Stimulated activated CD8-positive, alpha-beta memory T cell treated with anti-CD3 and anti-CD28 coated beads, Interleukin-2, amount 100 ng/mL, for 48 hours (primary cell): ENCODE data around the gene ARHGAP5.

Experiments
- DNase-seq, 2 donors: peaks; one replicate each; pipeline ENCODE4 v3.0.0-alpha.2; 2020; ENCODE audit warnings: low read depth in 2 of 2

ARHGAP5 gene

GRCh38 chr14:32183151-32184058 is 106.3 kb downstream of the ARHGAP5 start:
- no peak for DNase-seq

GRCh38 chr14:32185097-32185496 is 108.0 kb downstream of the ARHGAP5 start:
- DNase-seq: no peak

GRCh38 chr14:32186248-32186647 is 109.1 kb downstream of the ARHGAP5 start:
- no peak for DNase-seq

DNA sequence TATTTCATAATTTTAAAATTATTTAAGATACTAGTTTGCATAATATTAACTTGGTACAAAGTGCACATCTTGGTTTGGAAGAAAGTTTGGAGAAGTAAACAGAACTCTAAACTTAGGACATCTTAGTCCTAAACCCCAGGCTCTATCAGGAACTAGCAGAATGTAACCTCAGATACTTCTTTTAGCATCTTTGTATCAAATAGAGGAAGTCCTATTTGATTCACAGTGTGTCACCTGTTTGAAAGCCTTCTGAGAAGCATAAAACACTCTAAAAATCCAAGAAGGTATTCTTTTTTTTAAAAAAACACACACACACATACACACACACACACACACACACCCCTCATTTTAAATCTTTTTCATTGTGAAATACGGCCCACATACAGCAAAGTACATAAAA is 112.7 kb downstream of the ARHGAP5 start:
- DNase-seq: no peak

GRCh38 chr14:32190673-32191072 is 113.6 kb downstream of the ARHGAP5 start:
- DNase-seq: no peak

DNA sequence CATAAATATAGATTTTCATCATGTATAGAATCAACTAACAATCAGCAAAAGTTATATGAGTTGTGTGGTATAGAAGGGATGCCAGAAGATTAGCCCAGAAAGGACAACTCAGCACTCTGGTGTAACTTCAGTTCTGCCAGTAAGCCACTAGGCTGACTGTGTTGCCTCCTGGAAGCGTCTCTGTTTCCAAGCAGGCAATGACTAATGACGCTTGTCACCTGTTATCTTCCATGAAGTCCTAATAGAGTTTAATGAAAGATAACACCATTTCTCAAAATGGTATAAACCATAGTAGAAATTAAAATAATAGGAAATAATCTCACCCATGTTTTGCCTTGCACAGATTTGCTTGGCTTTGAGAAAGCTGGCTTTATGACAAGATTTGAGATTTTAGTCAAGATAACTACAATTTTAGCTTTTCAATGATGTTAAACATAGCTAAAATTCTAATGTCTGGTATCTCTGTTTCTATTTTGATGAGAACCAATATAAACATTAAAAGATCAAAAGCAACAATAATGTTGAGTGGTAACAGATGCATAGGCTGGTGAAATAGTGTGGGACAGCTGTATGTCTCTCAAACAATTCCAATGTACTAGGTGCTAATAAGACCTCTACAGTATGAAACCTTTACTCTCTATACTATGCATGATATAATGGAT is 115.7 kb downstream of the ARHGAP5 start:
- DNase-seq: no peak

DNA sequence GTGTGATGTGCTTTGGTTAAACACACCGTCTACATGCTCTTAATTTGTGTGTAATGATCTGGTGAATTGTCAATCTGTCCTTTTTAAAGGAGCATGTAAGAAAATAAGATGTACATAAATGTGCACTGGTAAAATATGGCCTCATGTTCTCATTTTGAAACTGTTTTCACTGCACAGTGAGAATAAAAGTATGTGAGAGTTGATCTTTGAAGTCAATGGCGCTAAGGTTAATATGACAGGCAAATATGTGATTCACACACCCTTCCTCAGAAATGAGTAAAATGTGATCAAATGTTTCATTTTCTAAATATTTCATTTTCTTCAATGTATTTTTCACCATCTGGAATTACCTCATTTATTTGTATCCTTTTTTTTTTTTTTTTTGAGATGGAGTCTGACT is 116.4 kb downstream of the ARHGAP5 start:
- no peak for DNase-seq

DNA sequence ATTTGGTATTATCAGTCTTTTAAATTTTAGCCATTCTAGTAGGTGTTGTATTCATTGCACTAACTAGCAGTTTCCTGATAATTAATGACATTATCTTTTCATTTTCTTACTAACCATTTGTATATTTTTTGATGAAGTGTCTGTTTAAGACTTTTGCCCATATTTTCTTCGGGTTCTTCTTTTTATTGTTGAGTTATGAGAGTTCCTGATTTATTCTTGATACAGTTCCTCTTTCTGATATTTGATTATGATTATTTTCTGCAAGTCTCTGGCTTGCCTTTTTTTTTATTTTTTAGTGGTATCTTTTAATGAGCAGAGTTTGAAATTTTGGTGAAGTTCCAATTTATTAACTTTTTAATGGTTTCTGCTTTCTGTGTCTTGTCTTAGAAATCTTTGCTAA is 118.5 kb downstream of the ARHGAP5 start:
- no peak for DNase-seq

DNA sequence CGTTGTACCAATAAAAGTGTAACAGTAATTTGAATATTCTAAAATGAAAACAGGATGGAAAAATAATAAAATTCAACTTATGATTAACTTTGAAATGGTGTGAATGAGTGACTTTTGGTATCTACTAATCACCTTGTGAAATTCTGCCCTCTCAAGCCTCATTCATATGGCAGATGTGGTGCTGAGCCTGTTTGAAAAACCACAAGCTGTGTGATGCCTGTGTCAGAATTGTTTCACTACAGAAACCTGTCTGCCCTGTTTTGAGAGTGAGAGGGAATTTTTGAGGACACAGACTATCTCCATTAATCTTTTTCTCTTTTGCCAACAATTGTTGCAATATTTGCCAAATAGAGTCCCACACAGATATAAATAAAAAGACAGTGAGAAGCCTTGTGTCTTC is 120.8 kb downstream of the ARHGAP5 start:
- DNase-seq: no peak

GRCh38 chr14:32200368-32201192 is 123.5 kb downstream of the ARHGAP5 start:
- DNase-seq: no peak

GRCh38 chr14:32201193-32201815 is 124.2 kb downstream of the ARHGAP5 start:
- DNase-seq: peak; percentile 65 to 75

GRCh38 chr14:32201816-32202490 is 124.8 kb downstream of the ARHGAP5 start, which contains the start of gene RNU6-7:
TSS of gene RNU6-7 (plus strand) at chr14:32202045.
- no peak for DNase-seq

- DNase-seq: no peak
Measured at GRCh38 chr14:32202491-32202997, 125.4 kb downstream of the ARHGAP5 start.

DNA sequence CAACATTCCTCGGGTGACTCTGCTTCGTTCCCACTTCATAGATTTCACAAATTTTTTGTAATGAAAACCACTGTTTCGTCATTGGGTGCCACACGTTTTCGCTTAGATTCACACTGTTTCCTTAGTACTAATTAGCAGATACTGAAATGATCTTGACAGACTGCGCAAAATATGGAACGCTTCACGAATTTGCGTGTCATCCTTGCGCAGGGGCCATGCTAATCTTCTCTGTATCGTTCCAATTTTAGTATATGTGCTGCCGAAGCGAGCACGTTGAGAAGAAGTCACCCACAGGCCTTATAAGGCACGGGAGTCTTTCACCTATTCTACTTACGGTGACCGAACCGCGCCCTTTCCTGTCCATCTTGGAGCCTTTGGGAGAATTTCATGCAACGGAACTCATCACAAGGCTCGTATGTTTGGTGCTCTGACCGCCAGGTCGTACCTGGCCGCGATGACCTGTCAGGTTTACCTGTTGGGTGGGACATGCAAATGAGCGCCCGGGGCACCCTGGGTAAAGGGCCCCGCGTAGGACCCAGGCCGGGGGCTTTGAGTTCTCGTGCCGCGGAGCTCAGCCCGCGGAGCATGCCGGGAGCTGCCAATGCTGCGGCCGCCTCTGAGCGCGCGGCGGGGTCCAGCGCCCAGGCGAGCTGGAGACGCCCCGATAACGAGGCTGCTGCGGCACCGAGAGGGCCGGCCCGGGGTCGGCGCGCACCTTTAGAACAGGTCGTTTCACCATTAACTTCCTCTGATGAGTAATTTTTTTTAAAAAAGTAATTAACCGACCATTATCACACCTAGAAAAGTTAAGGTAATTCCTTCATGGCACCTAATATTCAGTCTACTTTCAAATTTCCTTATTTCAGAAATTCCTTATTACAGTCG is 126.1 kb downstream of the ARHGAP5 start, which contains the start of gene RNU6-8:
RNU6-8 (minus strand) TSS at position 272 of the 885 bp plus-strand sequence.
- DNase-seq: peak; percentile 71 to 77

DNA sequence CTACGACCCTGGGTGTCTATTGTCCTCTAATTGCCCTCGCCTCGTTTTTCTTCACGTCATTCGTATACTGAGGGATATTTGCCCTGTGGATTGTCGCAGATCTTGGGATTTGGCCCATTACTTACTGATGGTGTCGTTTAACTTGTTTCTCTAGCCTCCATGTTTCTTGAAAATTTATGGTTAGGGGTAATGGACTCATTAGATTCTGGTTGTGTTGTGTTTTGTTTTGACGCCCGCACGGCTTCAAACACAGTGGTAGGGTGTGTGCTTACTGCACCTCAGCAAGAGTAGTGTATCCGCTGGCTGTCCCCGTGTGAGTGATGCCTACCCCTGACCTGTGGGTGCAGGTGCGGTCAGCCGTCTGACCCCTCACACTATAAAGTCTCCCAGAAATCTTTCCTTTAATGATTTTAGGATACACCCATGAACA is 126.8 kb downstream of the ARHGAP5 start:
- DNase-seq: no peak

DNA sequence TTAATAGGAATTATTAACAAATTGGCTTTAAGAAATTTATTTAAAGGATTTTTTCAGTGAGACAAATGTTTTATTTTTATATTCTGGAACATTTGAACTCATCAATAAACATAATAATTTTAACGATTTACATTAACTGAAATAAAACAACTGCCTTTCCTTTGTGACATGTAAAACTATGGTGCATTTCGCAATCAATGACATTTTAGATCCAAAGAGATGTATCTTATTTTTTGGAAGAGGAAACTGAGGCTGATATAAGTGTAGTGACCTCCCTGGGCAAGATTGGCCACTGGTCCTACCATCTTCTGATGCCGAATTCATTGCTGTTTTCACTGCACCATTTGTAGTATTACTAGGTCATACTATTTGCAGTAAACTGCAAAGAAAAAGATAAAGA is 128.4 kb downstream of the ARHGAP5 start:
- no peak for DNase-seq

DNA sequence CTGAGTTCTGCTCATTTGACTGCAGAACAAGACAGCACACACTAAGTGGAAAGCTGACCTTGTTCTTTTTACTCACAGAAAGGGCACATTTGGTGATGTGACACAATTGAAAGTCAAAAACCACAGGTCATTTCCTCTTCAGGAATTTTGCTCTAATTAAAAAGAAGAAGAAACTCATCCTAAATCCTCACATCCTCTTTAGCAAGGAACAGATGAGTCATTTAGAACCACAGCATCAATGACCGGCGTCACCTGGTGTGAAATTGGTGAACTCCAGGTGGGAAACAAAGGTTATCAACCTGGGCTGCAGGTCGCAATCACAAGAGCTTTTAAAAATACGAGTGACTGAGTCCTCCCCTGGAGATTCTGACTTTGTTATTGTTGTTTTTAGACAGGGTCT is 128.9 kb downstream of the ARHGAP5 start:
- DNase-seq: no peak

GRCh38 chr14:32206552-32206951 is 129.4 kb downstream of the ARHGAP5 start:
- DNase-seq: no peak

- no peak for DNase-seq
Measured at GRCh38 chr14:32208490-32208889, 131.4 kb downstream of the ARHGAP5 start.
